NCI-H526 (cell line): ENCODE results near the gene TRAPPC5.

Source experiments
- DNase-seq, 2 experiments: peaks; one replicate each; lab custom pipeline; 2025; lab: John Stamatoyannopoulos, UW

The TRAPPC5 gene

GRCh38 chr19:7731615-7732014, 51.0 kb downstream of the TRAPPC5 start:
- DNase-seq, result no peak

GRCh38 chr19:7732045-7732444, 51.4 kb downstream of the TRAPPC5 start, which contains the start of gene CLEC4G:
TSS of gene CLEC4G (minus strand) at chr19:7732110. CDS start at chr19:7732102, 8 bp downstream.
- DNase-seq, result no peak

GRCh38 chr19:7733376-7733775, 52.7 kb downstream of the TRAPPC5 start:
- DNase-seq, result no peak

GRCh38 chr19:7734220-7735203, 53.9 kb downstream of the TRAPPC5 start:
- DNase-seq, result no peak

GRCh38 chr19:7736148-7736547, 55.5 kb downstream of the TRAPPC5 start:
- DNase-seq, result no peak

GRCh38 chr19:7737215-7737614, 56.6 kb downstream of the TRAPPC5 start:
- DNase-seq, result no peak
